AG09319 (cell line): ENCODE data around the gene MEGF9.

Experiments used
- DNase-seq: peaks from one replicate; pipeline ENCODE4 v3.0.0-alpha.2; 2010; ENCODE audit warnings: low read depth; ENCODE audit errors: extremely low read depth
- CTCF ChIP-seq: IDR thresholded peaks from 2 replicates; pipeline ENCODE4 v1.5.1; 2011; ENCODE audit warnings: low read depth, mild to moderate bottlenecking, inconsistent platforms, low read length, moderate library complexity

The MEGF9 gene

GRCh38 chr9:120714088-120714845, at the start of gene MEGF9:
MEGF9 (minus strand) TSS chr9:120714470; CDS start chr9:120714358, 112 bp downstream.
- TF ChIP-seq CTCF = no peak
- peak; percentile 95 for DNase-seq

- DNase-seq = no peak
These were observed 46.7 kb upstream of the MEGF9 start for GRCh38 chr9:120761006-120761405.

GRCh38 chr9:120759755-120760400, 45.6 kb upstream of the MEGF9 start:
- no peak for TF ChIP-seq CTCF
- DNase-seq = no peak

More at GRCh38 chr9:120761006-120761405, 46.7 kb upstream of the MEGF9 start:
- no peak for TF ChIP-seq CTCF

GRCh38 chr9:120758544-120758943, 44.3 kb upstream of the MEGF9 start:
- no peak for DNase-seq
- TF ChIP-seq CTCF = no peak

- no peak for DNase-seq
- no peak for TF ChIP-seq CTCF
These were observed 43.0 kb upstream of the MEGF9 start for GRCh38 chr9:120757026-120757913.

- DNase-seq = no peak
- TF ChIP-seq CTCF = no peak
These were observed 42.3 kb upstream of the MEGF9 start for GRCh38 chr9:120756531-120756930.
